BLaER1 (cell line): ENCODE results near the gene BLOC1S6.
"Not testable (repeated sequence)": the region's sequence is repeated elsewhere in the genome, so short reads cannot be mapped to it uniquely, and the experiment has no call there.

ENCODE experiments used
- H3K27ac ChIP-seq: shearing (Covaris generic); formaldehyde crosslinking; 2 replicates; pipeline ENCODE4 v1.8.1; 2022
- H3K27me3 ChIP-seq: shearing (Covaris generic); formaldehyde crosslinking; 2 replicates; pipeline ENCODE4 v1.8.1; 2022
- H3K36me3 ChIP-seq: shearing (Covaris generic); formaldehyde crosslinking; 2 replicates; pipeline ENCODE4 v1.8.1; 2022
- H3K4me1 ChIP-seq: shearing (Covaris generic); formaldehyde crosslinking; 2 replicates; pipeline ENCODE4 v1.8.1; 2022
- H3K4me2 ChIP-seq: shearing (Covaris generic); formaldehyde crosslinking; 2 replicates; pipeline ENCODE4 v1.8.1; 2022
- H3K4me3 ChIP-seq: shearing (Covaris generic); formaldehyde crosslinking; 2 replicates; pipeline ENCODE4 v1.8.1; 2022
- H3K9ac ChIP-seq: shearing (Covaris generic); formaldehyde crosslinking; 2 replicates; pipeline ENCODE4 v1.8.1; 2022
- H3K9me3 ChIP-seq: shearing (Covaris generic); formaldehyde crosslinking; 2 replicates; pipeline ENCODE4 v1.8.1; 2022
- H4K20me1 ChIP-seq: shearing (Covaris generic); formaldehyde crosslinking; 2 replicates; pipeline ENCODE4 v1.8.1; 2022
- Cebpa-rat ChIP-seq: shearing (Covaris generic); IDR thresholded peaks from 2 replicates; pipeline ENCODE4 v1.8.1; 2022

The BLOC1S6 gene

DNA sequence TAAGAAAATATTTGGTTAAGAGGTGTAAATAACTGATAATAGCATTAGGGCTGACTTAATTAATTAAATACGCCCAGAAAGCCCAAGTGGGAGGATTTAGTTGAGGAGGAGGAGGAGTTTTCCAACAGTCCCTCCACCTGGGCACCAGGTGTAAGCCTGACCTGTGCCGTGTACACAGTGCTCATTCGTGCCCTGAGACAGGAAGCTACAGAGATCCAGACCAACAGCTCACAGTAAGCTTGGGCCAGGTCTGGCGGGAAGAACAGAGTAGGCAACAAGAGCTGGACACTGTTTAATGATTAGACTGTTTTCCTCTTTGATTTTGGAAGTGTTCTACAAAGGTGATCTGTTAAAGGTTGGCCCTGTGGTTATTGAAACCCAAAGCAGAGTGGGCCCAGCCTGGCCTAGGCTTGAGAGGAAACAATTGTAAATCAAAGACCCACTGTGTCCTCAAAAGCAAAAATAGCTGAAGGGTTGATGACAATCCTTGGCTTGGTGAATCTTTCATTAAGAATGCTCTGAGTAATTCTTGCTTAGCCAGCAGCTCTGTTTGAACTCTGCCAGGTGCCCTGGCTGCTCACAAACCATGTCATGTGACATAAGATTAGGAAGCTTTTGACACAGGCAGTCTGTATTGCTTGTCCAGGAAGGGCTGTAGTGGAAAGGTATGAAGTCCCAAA is 61.5 kb downstream of the BLOC1S6 start:
- no peak overlapping the region for H3K4me2 ChIP-seq
- H3K4me3 ChIP-seq = no peak overlapping the region

DNA sequence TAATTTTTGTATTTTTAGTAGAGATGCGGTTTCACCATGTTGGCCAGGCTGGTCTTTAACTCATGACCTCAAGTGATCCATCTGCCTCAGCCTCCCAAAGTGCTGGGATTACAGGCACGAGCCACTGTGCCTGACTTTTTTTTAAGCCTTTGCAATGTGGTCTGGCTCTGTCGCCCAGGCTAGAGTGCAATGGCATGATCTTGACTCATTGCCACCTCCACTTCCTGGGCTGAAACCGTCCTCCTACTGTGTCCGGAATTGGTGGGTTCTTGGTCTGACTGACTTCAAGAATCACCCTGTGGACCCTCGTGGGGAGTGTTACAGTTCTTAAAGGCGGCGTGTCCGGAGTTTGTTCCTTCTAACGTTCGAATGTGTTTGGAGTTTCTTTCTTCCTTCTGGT is 62.8 kb downstream of the BLOC1S6 start:
- H3K27ac ChIP-seq, H3K4me3 ChIP-seq, H3K9ac ChIP-seq, H4K20me1 ChIP-seq, H3K27me3 ChIP-seq, H3K4me1 ChIP-seq, H3K36me3 ChIP-seq, H3K4me2 ChIP-seq: not testable (repeated sequence)
- peaks cover 16% of the 10 kb centered on the region for H3K9me3 ChIP-seq

More for the DNA sequence above, 61.5 kb downstream of the BLOC1S6 start:
- TF ChIP-seq Cebpa-rat = no peak
- Histone ChIP-seq H4K20me1 (no peaks in the 10 kb centered on the region), H3K9me3 (peaks cover 16% of the 10 kb centered on the region), H3K9ac (no peak overlapping the region), H3K4me1 (no peaks in the 10 kb centered on the region), H3K27ac (no peak overlapping the region), H3K27me3 (no peaks in the 10 kb centered on the region), H3K36me3 (no peaks in the 10 kb centered on the region)

DNA sequence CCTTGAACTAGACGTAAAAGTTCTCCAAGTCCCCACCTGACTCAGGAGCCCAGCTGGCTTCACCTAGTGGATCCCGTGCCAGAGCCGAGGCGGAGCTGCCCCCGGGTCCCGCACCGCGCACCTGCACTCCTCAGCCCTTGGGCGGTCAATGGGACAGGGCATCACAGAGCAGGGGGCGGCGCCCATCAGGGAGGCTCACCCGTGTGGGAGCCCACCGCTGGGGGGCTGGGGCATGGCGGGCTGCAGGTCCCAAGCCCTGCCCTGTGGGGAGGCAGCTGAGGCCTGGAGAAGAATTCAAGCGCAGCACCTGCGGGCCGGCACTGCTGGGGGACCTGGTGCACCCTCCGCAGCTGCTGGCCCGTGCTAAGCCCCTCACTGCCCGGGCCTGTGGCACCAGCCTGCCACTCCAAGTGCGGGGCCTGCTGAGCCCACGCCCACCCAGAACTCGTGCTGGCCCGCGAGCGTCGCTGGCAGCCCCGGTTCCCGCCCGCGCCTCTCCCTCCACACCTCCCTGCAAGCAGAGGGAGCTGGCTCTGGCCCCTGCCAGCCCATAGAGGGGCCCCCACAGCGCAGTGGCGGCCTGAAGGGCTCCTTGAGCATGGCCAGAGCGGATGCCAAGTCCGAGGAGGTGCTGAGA is 63.8 kb downstream of the BLOC1S6 start:
- Histone ChIP-seq H3K27me3 (no peaks in the 10 kb centered on the region), H3K4me1 (no peaks in the 10 kb centered on the region), H3K4me2 (no peak overlapping the region), H3K9ac (no peak overlapping the region), H3K9me3 (peaks cover 16% of the 10 kb centered on the region), H3K4me3 (no peak overlapping the region), H4K20me1 (no peaks in the 10 kb centered on the region), H3K27ac (no peak overlapping the region), H3K36me3 (no peaks in the 10 kb centered on the region)
- no peak for TF ChIP-seq Cebpa-rat

DNA sequence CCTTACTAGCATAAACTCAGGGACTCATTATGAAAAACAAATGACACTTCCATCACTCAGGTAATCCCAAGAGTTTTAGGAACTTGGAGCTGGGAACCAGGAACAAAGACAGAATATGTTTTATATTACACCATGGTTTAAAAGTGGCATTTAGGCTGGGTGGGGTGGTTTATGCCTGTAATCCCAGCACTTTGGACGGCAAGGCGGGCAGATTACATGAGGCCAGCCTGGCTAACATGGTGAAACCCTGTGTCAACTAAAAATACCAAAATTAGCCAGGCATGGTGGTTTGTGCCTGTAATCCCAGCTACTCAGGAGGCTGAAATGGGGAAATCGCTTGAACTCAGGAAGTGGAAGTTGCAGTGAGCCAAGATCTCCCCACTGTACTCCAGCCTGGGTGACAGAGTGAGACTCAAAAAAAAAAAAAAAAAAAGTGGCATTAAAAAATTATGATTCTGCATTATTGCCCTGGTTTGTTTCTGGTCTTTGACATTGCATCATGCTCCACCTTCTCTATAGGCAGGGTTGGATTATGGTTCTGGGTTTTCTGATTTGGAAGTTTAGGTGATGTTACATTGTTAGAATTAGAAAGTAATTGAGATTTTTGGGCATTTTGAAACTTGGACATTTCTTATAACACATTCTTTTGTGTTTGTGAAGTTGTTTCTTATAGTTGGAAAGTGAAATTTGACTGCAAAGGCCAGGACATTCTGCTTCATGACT is 66.7 kb downstream of the BLOC1S6 start:
- H3K4me2 ChIP-seq = no peak overlapping the region
- H3K27ac ChIP-seq = no peak overlapping the region
- H3K36me3 ChIP-seq = no peaks in the 10 kb centered on the region
- peaks cover 16% of the 10 kb centered on the region for H3K9me3 ChIP-seq
- no peaks in the 10 kb centered on the region for H3K4me1 ChIP-seq
- no peaks in the 10 kb centered on the region for H4K20me1 ChIP-seq
- no peak overlapping the region for H3K4me3 ChIP-seq
- TF ChIP-seq Cebpa-rat = no peak
- no peak overlapping the region for H3K9ac ChIP-seq
- no peaks in the 10 kb centered on the region for H3K27me3 ChIP-seq

DNA sequence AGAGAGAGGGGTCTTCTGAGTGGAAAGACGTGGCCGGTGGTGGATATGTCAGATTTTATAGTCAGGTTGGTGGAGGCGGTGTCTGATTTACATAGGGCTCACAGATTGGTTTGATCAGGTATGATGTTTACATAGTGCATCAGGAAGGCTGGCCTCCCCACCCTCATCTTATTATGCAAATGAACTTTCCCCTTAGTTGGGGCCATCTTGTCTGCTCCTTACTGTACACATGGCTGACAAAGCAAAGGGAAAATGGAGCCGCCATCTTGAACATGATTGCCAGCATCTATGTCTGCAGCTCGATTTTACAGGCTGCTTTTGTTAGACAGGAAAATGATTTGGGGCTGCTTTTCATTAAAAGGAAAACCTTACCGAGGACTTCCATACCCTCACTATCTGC is 67.6 kb downstream of the BLOC1S6 start:
- Histone ChIP-seq H3K9me3 (peaks cover 16% of the 10 kb centered on the region), H3K27ac (no peak overlapping the region), H3K36me3 (no peaks in the 10 kb centered on the region), H3K4me2 (no peak overlapping the region), H3K4me1 (no peaks in the 10 kb centered on the region), H4K20me1 (no peaks in the 10 kb centered on the region), H3K4me3 (no peak overlapping the region), H3K27me3 (no peaks in the 10 kb centered on the region), H3K9ac (no peak overlapping the region)
- TF ChIP-seq Cebpa-rat = no peak

DNA sequence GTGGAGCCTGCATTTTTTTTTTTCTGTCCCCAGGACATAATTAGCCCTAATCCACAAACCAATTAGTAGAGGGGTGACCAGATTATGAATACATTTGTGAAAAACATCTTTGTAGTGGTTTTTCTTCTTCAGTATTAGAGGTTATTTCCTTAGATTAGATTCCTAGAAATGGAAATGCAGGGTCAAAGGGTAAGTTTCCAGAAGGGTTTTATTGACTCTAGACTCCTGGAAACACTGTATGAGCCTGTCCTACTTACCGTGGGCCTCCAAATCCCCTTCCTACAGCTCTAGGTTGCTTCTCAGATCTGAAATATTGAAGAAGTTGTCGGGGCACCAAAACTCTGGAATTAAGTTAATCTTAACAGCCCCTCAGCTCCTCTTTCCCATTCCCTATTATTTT is 70.1 kb downstream of the BLOC1S6 start:
- Histone ChIP-seq H3K4me2 (no peak overlapping the region), H3K4me1 (no peaks in the 10 kb centered on the region), H3K4me3 (no peak overlapping the region), H3K9ac (no peak overlapping the region), H4K20me1 (no peaks in the 10 kb centered on the region), H3K9me3 (no peaks in the 10 kb centered on the region), H3K27me3 (no peaks in the 10 kb centered on the region), H3K27ac (no peak overlapping the region), H3K36me3 (no peaks in the 10 kb centered on the region)
- TF ChIP-seq Cebpa-rat = no peak

DNA sequence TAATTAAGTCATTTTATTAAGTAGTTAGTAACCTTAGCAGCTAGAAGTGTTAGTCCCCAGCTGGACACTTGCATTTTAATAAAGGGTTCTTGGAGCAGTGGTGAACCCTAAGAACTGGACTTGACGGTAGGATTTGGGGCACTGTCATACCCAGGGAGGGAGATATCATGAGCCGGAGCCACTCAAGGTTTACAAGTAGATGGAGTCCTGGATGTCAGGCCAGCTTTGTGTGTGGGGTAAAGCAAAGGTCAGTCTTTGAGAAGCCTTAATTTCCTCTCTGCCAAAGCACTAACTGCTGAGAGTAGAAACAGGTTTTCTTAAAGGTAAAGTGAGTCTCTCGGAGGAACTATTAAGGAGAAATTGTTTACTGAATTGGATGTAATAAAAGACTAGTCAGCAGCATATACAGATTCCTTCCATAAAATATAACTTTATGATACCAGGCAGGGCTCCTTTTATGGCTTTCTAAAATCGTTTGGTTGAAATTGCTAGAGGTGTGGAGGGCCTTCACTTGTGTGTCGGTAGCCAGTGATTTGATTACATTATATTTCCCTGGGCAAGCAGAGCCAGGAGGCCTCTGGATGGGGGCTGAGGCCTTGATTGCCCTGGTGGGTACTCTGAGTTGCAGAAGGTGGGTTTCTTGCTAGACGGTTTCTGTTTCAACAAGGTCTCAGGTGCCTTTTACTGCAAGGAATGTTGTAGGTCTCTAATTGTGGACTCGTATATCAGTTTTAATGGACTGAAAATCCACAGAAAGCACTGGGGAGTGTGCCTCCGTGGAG is 70.8 kb downstream of the BLOC1S6 start:
- Histone ChIP-seq H3K4me1 (no peaks in the 10 kb centered on the region), H3K9me3 (no peaks in the 10 kb centered on the region), H3K27ac (no peak overlapping the region)

More for the DNA sequence above, 70.8 kb downstream of the BLOC1S6 start:
- Histone ChIP-seq H3K4me3 (no peak overlapping the region), H3K27me3 (no peaks in the 10 kb centered on the region), H3K36me3 (no peaks in the 10 kb centered on the region), H3K4me2 (no peak overlapping the region), H3K9ac (no peak overlapping the region), H4K20me1 (no peaks in the 10 kb centered on the region)
- no peak for TF ChIP-seq Cebpa-rat
